H9 (cell line): ENCODE results near the gene ST6GALNAC6. TPM values are rescaled to one million over a fixed set of nuclear protein-coding genes. Genes with fewer than 3 reads are reported as not detected.
A peak's percentile ranks its signal among the peaks of the same experiment; 100 is the strongest.

Source experiments
- DNase-seq: peaks from one replicate; pipeline ENCODE4 v3.0.0-alpha.2; 2017
- H2AFZ ChIP-seq: one replicate; pipeline ENCODE4 v1.6.1; 2013; ENCODE audit warnings: mild to moderate bottlenecking, low read length, control low read depth, moderate library complexity
- H2AK5ac ChIP-seq: 2 replicates; pipeline ENCODE4 v1.6.1; 2013; ENCODE audit warnings: low read length, control low read depth, mixed read lengths; ENCODE audit not compliant: insufficient read length
- H2BK120ac ChIP-seq: one replicate; pipeline ENCODE4 v1.6.1; 2013; ENCODE audit warnings: low read depth, mild to moderate bottlenecking, low read length, control low read depth, inconsistent platforms; ENCODE audit not compliant: poor library complexity, severe bottlenecking
- H2BK12ac ChIP-seq: 2 replicates; pipeline ENCODE4 v1.6.1; 2013; ENCODE audit warnings: low read length, control low read depth, mixed read lengths, low read depth; ENCODE audit not compliant: insufficient read length
- H2BK15ac ChIP-seq: 2 replicates; pipeline ENCODE4 v1.6.1; 2013; ENCODE audit warnings: low read depth, low read length, control low read depth
- H2BK20ac ChIP-seq: one replicate; pipeline ENCODE4 v1.6.1; 2013; ENCODE audit warnings: low read depth, mild to moderate bottlenecking, low read length, control low read depth, inconsistent platforms; ENCODE audit not compliant: poor library complexity, severe bottlenecking
- H2BK5ac ChIP-seq: 2 replicates; pipeline ENCODE4 v1.6.1; 2013; ENCODE audit warnings: low read length, control low read depth, mixed read lengths; ENCODE audit not compliant: insufficient read length
- H3K14ac ChIP-seq: 2 replicates; pipeline ENCODE4 v1.6.1; 2013; ENCODE audit warnings: low read length, control low read depth; ENCODE audit not compliant: insufficient read depth
- H3K18ac ChIP-seq: 2 replicates; pipeline ENCODE4 v1.6.1; 2013; ENCODE audit warnings: low read depth, mild to moderate bottlenecking, mixed read lengths, low read length, control low read depth; ENCODE audit not compliant: insufficient read length
- H3K23ac ChIP-seq: 2 replicates; pipeline ENCODE4 v1.6.1; 2013; ENCODE audit warnings: low read length, control low read depth, mixed read lengths, low read depth; ENCODE audit not compliant: insufficient read length
- H3K23me2 ChIP-seq: 2 replicates; pipeline ENCODE4 v1.6.1; 2013; ENCODE audit warnings: low read depth, mild to moderate bottlenecking, mixed read lengths, low read length, control low read depth; ENCODE audit not compliant: insufficient read length, poor library complexity, severe bottlenecking
- H3K27ac ChIP-seq: 2 replicates; pipeline ENCODE4 v1.5.1; 2013; ENCODE audit warnings: low read length, control low read depth, mixed read lengths, low read depth; ENCODE audit not compliant: insufficient read length
- H3K27me3 ChIP-seq: 2 replicates; pipeline ENCODE4 v1.6.1; 2013; ENCODE audit warnings: low read length, control low read depth, inconsistent platforms; ENCODE audit not compliant: insufficient read depth
- H3K4ac ChIP-seq: 2 replicates; pipeline ENCODE4 v1.6.1; 2013; ENCODE audit warnings: low read depth, mild to moderate bottlenecking, control low read depth, inconsistent platforms, low read length, moderate library complexity
- H3K4me1 ChIP-seq: 2 replicates; pipeline ENCODE4 v1.6.1; 2013; ENCODE audit warnings: low read length, control low read depth, inconsistent platforms; ENCODE audit not compliant: insufficient read depth
- H3K4me2 ChIP-seq: 2 replicates; pipeline ENCODE4 v1.6.1; 2013; ENCODE audit warnings: low read length, control low read depth, mixed read lengths; ENCODE audit not compliant: insufficient read length, insufficient read depth
- H3K56ac ChIP-seq: 2 replicates; pipeline ENCODE4 v1.6.1; 2013; ENCODE audit warnings: low read depth, mild to moderate bottlenecking, mixed read lengths, low read length, control low read depth; ENCODE audit not compliant: insufficient read length
- H3K79me1 ChIP-seq: 2 replicates; pipeline ENCODE4 v1.6.1; 2013; ENCODE audit warnings: low read depth, mild to moderate bottlenecking, moderate library complexity, low read length, control low read depth, inconsistent platforms; ENCODE audit not compliant: insufficient read depth, poor library complexity, severe bottlenecking
- H3K79me2 ChIP-seq: 2 replicates; pipeline ENCODE4 v1.6.1; 2013; ENCODE audit warnings: low read length, control low read depth, inconsistent platforms; ENCODE audit not compliant: insufficient read depth
- H3K9ac ChIP-seq: 2 replicates; pipeline ENCODE4 v1.6.1; 2013; ENCODE audit warnings: low read length, control low read depth, mixed read lengths; ENCODE audit not compliant: insufficient read length; ENCODE audit errors: extremely low read depth
- H3K9me3 ChIP-seq: one replicate; pipeline ENCODE4 v1.6.1; 2013; ENCODE audit warnings: low read depth, low read length, inconsistent platforms; ENCODE audit not compliant: control insufficient read depth
- H3T11ph ChIP-seq: one replicate; pipeline ENCODE4 v1.6.1; 2013; ENCODE audit warnings: mild to moderate bottlenecking, low read length, control low read depth, inconsistent platforms
- H4K20me1 ChIP-seq: one replicate; pipeline ENCODE4 v1.6.1; 2013; ENCODE audit not compliant: control insufficient read depth, insufficient read length, insufficient read depth
- H4K5ac ChIP-seq: 2 replicates; pipeline ENCODE4 v1.6.1; 2013; ENCODE audit warnings: low read depth, mild to moderate bottlenecking, mixed read lengths, low read length, control low read depth; ENCODE audit not compliant: insufficient read length
- H4K8ac ChIP-seq: replicated peaks from 2 replicates; pipeline ENCODE4 v1.6.1; 2013; ENCODE audit warnings: low read length, control low read depth, mixed read lengths, low read depth; ENCODE audit not compliant: insufficient read length
- H4K91ac ChIP-seq: 2 replicates; pipeline ENCODE4 v1.6.1; 2013; ENCODE audit warnings: low read depth, mild to moderate bottlenecking, moderate library complexity, mixed read lengths, low read length, control low read depth; ENCODE audit not compliant: insufficient read length
- H3K27ac Mint-ChIP-seq, 3 experiments: 2 replicates in 2 of 3; 3 replicates in 1 of 3; pipeline ENCODE4 v1.8.0; 2020 to 2021; ENCODE audit warnings: mixed read lengths in 3 of 3, mild to moderate bottlenecking in 1 of 3, moderate library complexity in 1 of 3
- H3K27me3 Mint-ChIP-seq: 2 replicates; pipeline ENCODE4 v1.8.0; 2021; ENCODE audit warnings: low read depth, mild to moderate bottlenecking, moderate library complexity, mixed read lengths
- H3K36me3 Mint-ChIP-seq, 3 experiments: 2 replicates in 2 of 3; 3 replicates in 1 of 3; pipeline ENCODE4 v1.8.0; 2020 to 2021; ENCODE audit warnings: low read depth in 3 of 3, mixed read lengths in 3 of 3; ENCODE audit not compliant: insufficient read depth in 1 of 3
- H3K4me1 Mint-ChIP-seq, 2 experiments: 2 replicates each; pipeline ENCODE4 v1.8.0; 2020; ENCODE audit warnings: mixed read lengths in 2 of 2
- H3K4me3 Mint-ChIP-seq, 2 experiments: 2 replicates in 1 of 2; 3 replicates in 1 of 2; pipeline ENCODE4 v1.8.0; 2020 to 2021; ENCODE audit warnings: mild to moderate bottlenecking in 2 of 2, mixed read lengths in 2 of 2, moderate library complexity in 1 of 2
- H3K9me3 Mint-ChIP-seq, 2 experiments: 2 replicates in 1 of 2; 3 replicates in 1 of 2; pipeline ENCODE4 v1.8.0; 2020; ENCODE audit warnings: mild to moderate bottlenecking in 2 of 2, mixed read lengths in 2 of 2, moderate library complexity in 1 of 2
- CTCF ChIP-seq: fragments of 200-600 bp; sonication (generic); conservative IDR thresholded peaks from 3 replicates; pipeline ENCODE4 v1.8.0; 2021; ENCODE audit warnings: antibody characterized with exemption, mild to moderate bottlenecking
- WGBS: extraction: QIAGEN DNeasy Blood & Tissue Kit; methylation state at CpG from one replicate; pipeline ENCODE4 v1.1.7; 2013; ENCODE audit warnings: missing lambda C conversion rate, low lambda C conversion rate, mixed read lengths; ENCODE audit not compliant: insufficient read length; ENCODE audit errors: extremely low coverage; 5-methylcytosine and 5-hydroxymethylcytosine counted together
- total RNA-seq: library from RNA; stranded (reverse); gene quantifications from 2 replicates; pipeline ENCODE4 v1.2.1, GENCODE V29; 2021

Gene ST6GALNAC6
- total RNA-seq, 1 experiment from 2014 or later, result 29.8 TPM

GRCh38 chr9:127868278-127868902, 31.0 kb downstream of the ST6GALNAC6 start:
- Histone ChIP-seq H3K14ac (no peak overlapping the region), H4K91ac (no peak overlapping the region), H3K4me1 (no peaks in the 10 kb centered on the region), H4K8ac (no peak overlapping the region), H2BK20ac (no peak overlapping the region), H2AFZ (no peak overlapping the region), H2BK12ac (no peak overlapping the region), H3K18ac (no peak overlapping the region), H3K56ac (no peak overlapping the region), H2BK120ac (no peak overlapping the region), H2BK15ac (no peak overlapping the region), H3K27me3 (no peaks in the 10 kb centered on the region), H2BK5ac (no peak overlapping the region), H3K27ac (no peak overlapping the region), H3K79me2 (no peaks in the 10 kb centered on the region), H3K4ac (no peak overlapping the region), H3K9me3 (no peaks in the 10 kb centered on the region), H3T11ph (no peak overlapping the region), H4K20me1 (no peaks in the 10 kb centered on the region), H3K9ac (no peak overlapping the region), H3K23me2 (no peaks in the 10 kb centered on the region), H3K79me1 (no peaks in the 10 kb centered on the region), H3K4me2 (no peak overlapping the region), H2AK5ac (no peak overlapping the region), H4K5ac (no peak overlapping the region), H3K23ac (no peak overlapping the region)
- Mint-ChIP-seq H3K27ac (peak overlapping the region; percentile 13 to 54 (median 23); a peak in 2 of 7 replicates), H3K9me3 (no peaks in the 10 kb centered on the region), H3K27me3 (no peaks in the 10 kb centered on the region), H3K4me3 (no peak overlapping the region), H3K36me3 (peaks cover 0 to 13% (median 0%) of the 10 kb centered on the region in 3 experiments; a peak in 3 of 7 replicates), H3K4me1 (peaks cover 4 to 15% of the 10 kb centered on the region in 2 experiments; a peak in 3 of 4 replicates)
- no peak for TF ChIP-seq CTCF
- no CpG with 5 or more reads among the region's 18 CpGs for WGBS
- no peak for DNase-seq
